ENCODE data around the gene BTBD9.

Gene BTBD9

GRCh38 chr6:38174315-38174714, 465.4 kb downstream of the BTBD9 start:
- TF ChIP-seq CTCF (IDR thresholded peaks at IDR 0.05; ENCODE audit: borderline replicate concordance, extremely low read depth, low read length, poor library complexity, severe bottlenecking) = no peak
- TF ChIP-seq EZH2 (IDR thresholded peaks at IDR 0.05; ENCODE audit: borderline replicate concordance, low read depth, low read length, severe bottlenecking) = no peak
- Histone ChIP-seq H3K79me2 (ENCODE audit: insufficient read depth, low read length) (no peaks in the 10 kb centered on the region), H3K4me2 (ENCODE audit: insufficient read depth, low read length) (no peak overlapping the region), H3K9ac (ENCODE audit: low read depth, low read length) (no peak overlapping the region), H3K36me3 (ENCODE audit: insufficient read depth, low read length) (no peaks in the 10 kb centered on the region), H4K20me1 (ENCODE audit: insufficient read depth, low read length) (no peaks in the 10 kb centered on the region), H2AFZ (ENCODE audit: low read depth, low read length) (no peak overlapping the region), H3K4me1 (ENCODE audit: insufficient read depth, low read length) (no peaks in the 10 kb centered on the region), H3K27ac (ENCODE audit: low read length) (no peak overlapping the region), H3K9me3 (ENCODE audit: insufficient read depth, low read length, severe bottlenecking) (no peaks in the 10 kb centered on the region), H3K27me3 (ENCODE audit: insufficient read depth, low read length, poor library complexity) (no peaks in the 10 kb centered on the region), H3K4me3 (ENCODE audit: low read depth in 1 of 2, low read length in 2 of 2) (no peak overlapping the region)
- ATAC-seq (ENCODE audit: insufficient read depth, low read depth) (no peak), DNase-seq (no peak)

DNA sequence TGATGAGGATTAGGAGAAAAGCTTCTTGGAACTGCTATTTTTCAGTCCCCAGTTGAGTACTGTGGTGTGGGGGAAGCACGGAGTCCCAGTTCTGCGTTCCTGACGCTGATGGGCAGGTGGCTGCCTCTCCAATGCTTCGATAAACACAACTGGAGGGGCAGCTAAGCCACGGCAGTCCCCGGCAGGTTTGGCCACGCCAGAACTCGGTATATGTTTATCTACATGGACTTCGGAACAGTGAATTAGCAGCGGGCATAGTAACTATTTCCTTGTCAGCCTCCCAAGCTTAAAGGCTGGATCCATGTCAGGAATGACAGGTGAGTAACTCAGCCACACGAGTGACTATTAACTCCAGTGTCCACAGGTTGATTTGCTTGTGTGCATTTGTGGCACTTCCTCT, 465.8 kb downstream of the BTBD9 start:
- no peak overlapping the region for H3K4me3 ChIP-seq (ENCODE audit: low read depth in 1 of 2, low read length in 2 of 2)
- H3K4me1 ChIP-seq (ENCODE audit: insufficient read depth, low read length) = no peaks in the 10 kb centered on the region
- H3K4me2 ChIP-seq (ENCODE audit: insufficient read depth, low read length) = no peak overlapping the region
- TF ChIP-seq EZH2 (IDR thresholded peaks at IDR 0.05; ENCODE audit: borderline replicate concordance, low read depth, low read length, severe bottlenecking) = no peak
- TF ChIP-seq CTCF (IDR thresholded peaks at IDR 0.05; ENCODE audit: borderline replicate concordance, extremely low read depth, low read length, poor library complexity, severe bottlenecking) = no peak
- no peak overlapping the region for H3K9ac ChIP-seq (ENCODE audit: low read depth, low read length)
- no peak for DNase-seq
- H3K27ac ChIP-seq (ENCODE audit: low read length) = no peak overlapping the region
- no peaks in the 10 kb centered on the region for H4K20me1 ChIP-seq (ENCODE audit: insufficient read depth, low read length)
- no peaks in the 10 kb centered on the region for H3K79me2 ChIP-seq (ENCODE audit: insufficient read depth, low read length)
- H3K9me3 ChIP-seq (ENCODE audit: insufficient read depth, low read length, severe bottlenecking) = no peaks in the 10 kb centered on the region
- H2AFZ ChIP-seq (ENCODE audit: low read depth, low read length) = no peak overlapping the region
- no peaks in the 10 kb centered on the region for H3K27me3 ChIP-seq (ENCODE audit: insufficient read depth, low read length, poor library complexity)
- H3K36me3 ChIP-seq (ENCODE audit: insufficient read depth, low read length) = no peaks in the 10 kb centered on the region
- no peak for ATAC-seq (ENCODE audit: insufficient read depth, low read depth)

GRCh38 chr6:38172739-38173410, 466.9 kb downstream of the BTBD9 start:
- DNase-seq (no peak), ATAC-seq (ENCODE audit: insufficient read depth, low read depth) (no peak)
- Histone ChIP-seq H3K9me3 (ENCODE audit: insufficient read depth, low read length, severe bottlenecking) (no peaks in the 10 kb centered on the region), H3K9ac (ENCODE audit: low read depth, low read length) (no peak overlapping the region), H3K36me3 (ENCODE audit: insufficient read depth, low read length) (no peaks in the 10 kb centered on the region), H3K4me3 (ENCODE audit: low read depth in 1 of 2, low read length in 2 of 2) (no peak overlapping the region), H3K27me3 (ENCODE audit: insufficient read depth, low read length, poor library complexity) (no peaks in the 10 kb centered on the region), H3K27ac (ENCODE audit: low read length) (no peak overlapping the region), H3K79me2 (ENCODE audit: insufficient read depth, low read length) (no peaks in the 10 kb centered on the region), H3K4me2 (ENCODE audit: insufficient read depth, low read length) (no peak overlapping the region), H2AFZ (ENCODE audit: low read depth, low read length) (no peak overlapping the region), H4K20me1 (ENCODE audit: insufficient read depth, low read length) (0 out of 2 replicates have a peak, but pooled peaks cover 1% of the 10 kb centered on the region), H3K4me1 (ENCODE audit: insufficient read depth, low read length) (no peaks in the 10 kb centered on the region)
- no peak for TF ChIP-seq CTCF (IDR thresholded peaks at IDR 0.05; ENCODE audit: borderline replicate concordance, extremely low read depth, low read length, poor library complexity, severe bottlenecking)

Measured in DND-41 (cell line).